LNCaP clone FGC (cell line): ENCODE data around the gene HDLBP.

Source experiments
- DNase-seq: peaks from one replicate; pipeline ENCODE4 v3.0.0-alpha.2; 2011; ENCODE audit warnings: low read depth
- H3K4me3 ChIP-seq: 2 replicates; pipeline ENCODE4 v1.5.1; 2011; ENCODE audit warnings: mild to moderate bottlenecking, low read depth, low read length, control low read depth
- CTCF ChIP-seq: IDR thresholded peaks from 2 replicates; pipeline ENCODE4 v1.5.1; 2012; ENCODE audit warnings: mild to moderate bottlenecking; ENCODE audit not compliant: control insufficient read depth, insufficient read depth; ENCODE audit errors: extremely low read depth

Gene HDLBP

GRCh38 chr2:241291977-241292376 lies 23.5 kb downstream of the HDLBP start:
- no peak overlapping the region for H3K4me3 ChIP-seq
- no peak for TF ChIP-seq CTCF
- no peak for DNase-seq

DNA sequence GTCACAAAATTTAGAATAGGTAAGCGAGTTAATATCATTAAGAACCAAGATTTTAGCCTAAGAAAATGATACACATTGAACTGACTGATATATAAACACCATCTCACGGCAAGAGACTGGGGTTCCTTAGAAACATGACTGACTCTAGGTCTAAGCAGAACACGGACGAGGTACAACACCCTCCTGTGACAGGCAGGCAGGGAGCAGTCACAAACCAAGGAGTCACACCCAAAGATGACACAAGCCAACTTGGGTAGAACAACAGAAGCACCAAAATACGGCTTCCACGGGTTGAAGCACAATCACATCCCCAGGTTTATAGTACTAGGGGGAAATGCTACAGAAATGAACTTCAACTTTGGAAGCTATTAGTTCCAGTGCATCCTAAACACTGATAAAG lies 24.3 kb downstream of the HDLBP start:
- TF ChIP-seq CTCF, result no peak
- no peak for DNase-seq
- no peak overlapping the region for H3K4me3 ChIP-seq

DNA sequence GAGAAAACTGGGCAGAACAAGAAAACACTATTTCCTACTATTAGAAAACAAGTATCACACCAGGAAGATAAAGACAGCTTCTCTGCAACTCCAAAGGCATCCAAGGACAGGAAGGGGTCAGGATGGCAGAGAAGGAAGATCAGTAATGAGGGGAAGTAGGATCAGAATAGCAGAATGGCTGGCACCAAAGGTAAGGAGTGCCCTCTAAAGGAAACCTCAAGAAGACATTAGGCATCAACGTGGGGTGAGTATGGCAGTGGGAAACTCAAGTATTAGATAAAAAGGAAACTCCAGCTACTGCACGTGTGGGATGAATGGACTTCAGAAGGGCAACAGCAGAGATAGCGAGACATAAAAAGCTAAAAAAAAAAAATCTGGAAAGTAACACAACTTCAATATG lies 25.9 kb downstream of the HDLBP start:
- no peak overlapping the region for H3K4me3 ChIP-seq
- DNase-seq, result no peak
- TF ChIP-seq CTCF, result no peak

GRCh38 chr2:241289053-241289452 lies 26.4 kb downstream of the HDLBP start:
- no peak overlapping the region for H3K4me3 ChIP-seq
- no peak for DNase-seq
- TF ChIP-seq CTCF, result no peak

DNA sequence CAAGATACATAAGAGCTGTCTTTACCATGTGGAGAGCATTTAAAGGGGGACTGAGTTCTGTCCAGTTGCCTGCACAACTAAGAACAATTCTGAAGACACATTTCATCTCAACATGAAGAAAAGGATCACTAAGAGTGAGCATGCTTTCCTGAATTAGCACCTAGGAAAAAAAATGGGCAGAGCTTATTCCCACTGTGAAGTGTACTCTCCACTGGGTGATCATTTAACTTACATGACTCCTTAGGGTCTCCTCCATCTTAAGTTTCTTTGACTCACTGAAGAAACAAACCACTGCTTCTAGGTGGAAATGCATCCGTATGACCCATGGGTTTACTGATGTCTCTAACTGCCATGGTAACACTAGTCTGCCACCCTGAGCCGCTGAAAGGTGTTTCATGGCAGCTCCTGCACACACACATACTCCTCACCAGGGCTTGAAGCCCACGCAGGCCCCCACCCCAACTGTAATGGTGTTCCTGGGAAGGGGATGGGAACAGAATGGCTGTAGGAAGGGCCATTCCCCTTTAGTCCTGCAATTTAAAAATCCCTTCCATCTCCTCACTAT lies 27.1 kb downstream of the HDLBP start:
- DNase-seq, result no peak
- H3K4me3 ChIP-seq, result no peak overlapping the region
- no peak for TF ChIP-seq CTCF

- DNase-seq, result no peak
- no peak for TF ChIP-seq CTCF
- no peak overlapping the region for H3K4me3 ChIP-seq
Observed at GRCh38 chr2:241286348-241287090, 29.0 kb downstream of the HDLBP start.

- H3K4me3 ChIP-seq, result no peak overlapping the region
- DNase-seq, result no peak
- no peak for TF ChIP-seq CTCF
Observed at GRCh38 chr2:241285596-241285995, 29.9 kb downstream of the HDLBP start.
